Esophagus (tissue), 2 donors: ENCODE results near the gene NKPD1. TPM values are rescaled to one million over a fixed set of nuclear protein-coding genes. Genes with fewer than 3 reads are reported as not detected.

Experiments
- H3K27ac ChIP-seq, 2 donors: one replicate each; pipeline ENCODE4 v1.5.1; 2013; ENCODE audit warnings: low read depth in 2 of 2, mild to moderate bottlenecking in 2 of 2, inconsistent platforms in 1 of 2, low read length in 1 of 2, moderate library complexity in 1 of 2
- H3K27me3 ChIP-seq, 2 donors: one replicate each; pipeline ENCODE4 v1.6.1; 2013; ENCODE audit warnings: low read length in 2 of 2, control low read depth in 1 of 2, mild to moderate bottlenecking in 1 of 2; ENCODE audit not compliant: insufficient read depth in 2 of 2, control insufficient read depth in 1 of 2
- H3K36me3 ChIP-seq, 2 donors: one replicate each; pipeline ENCODE4 v1.6.1; 2013; ENCODE audit warnings: low read length in 1 of 2; ENCODE audit not compliant: control insufficient read depth in 2 of 2, insufficient read depth in 2 of 2
- H3K4me1 ChIP-seq, 2 donors: one replicate each; pipeline ENCODE4 v1.6.1; 2013; ENCODE audit warnings: low read length in 1 of 2; ENCODE audit not compliant: control insufficient read depth in 2 of 2, insufficient read depth in 2 of 2
- H3K4me3 ChIP-seq, 2 donors: one replicate each; pipeline ENCODE4 v1.5.1; 2013; ENCODE audit warnings: low read length in 2 of 2, mild to moderate bottlenecking in 2 of 2, low read depth in 1 of 2, moderate library complexity in 1 of 2
- H3K9me3 ChIP-seq, 2 donors: one replicate each; pipeline ENCODE4 v1.6.1; 2013; ENCODE audit warnings: mild to moderate bottlenecking in 2 of 2, low read depth in 1 of 2, low read length in 1 of 2, moderate library complexity in 1 of 2; ENCODE audit not compliant: control insufficient read depth in 2 of 2, insufficient read depth in 1 of 2
- WGBS, 2 donors: extraction: QIAGEN DNeasy Blood & Tissue Kit; methylation state at CpG; one replicate each; pipeline ENCODE4 v1.1.7; 2013; 5-methylcytosine and 5-hydroxymethylcytosine counted together
- polyA plus RNA-seq, 2 donors: library from polyadenylated mRNA; stranded (reverse); fragments of 200-250 nt; gene quantifications; one replicate each; pipeline ENCODE4 v1.2.3, GENCODE V29; 2013
- donor health status: healthy with polysubstance abuse.
- donor health status: Bipolar disorder and iron deficiency.

The NKPD1 gene
- polyA plus RNA-seq, 2 donors: 0.61 to 1.3 TPM

DNA sequence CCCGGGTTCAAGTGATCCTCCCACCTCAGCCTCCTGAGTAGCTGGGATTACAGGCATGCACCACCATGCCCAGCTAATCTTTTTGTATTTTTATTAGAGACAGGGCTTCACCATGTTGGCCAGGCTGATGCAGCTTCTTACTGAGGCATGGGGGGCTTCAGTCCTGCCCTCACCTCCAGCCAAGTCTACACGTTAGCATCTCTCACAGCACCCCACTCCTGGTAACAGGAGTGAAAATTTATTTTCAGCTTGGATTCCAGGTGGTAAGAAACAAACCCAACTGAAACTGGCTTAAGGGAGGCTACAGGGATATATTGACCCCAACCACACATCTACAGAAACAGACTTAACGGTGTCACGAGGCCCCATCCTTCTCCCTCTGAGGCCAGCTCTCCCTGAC lies 10.6 kb downstream of the NKPD1 start:
- no peak overlapping the region for H3K27ac ChIP-seq
- peaks cover 16 to 36% of the 10 kb centered on the region in 2 donors for H3K4me1 ChIP-seq
- peaks cover 0 to 3% of the 10 kb centered on the region in 2 donors for H3K9me3 ChIP-seq
- no peak overlapping the region for H3K4me3 ChIP-seq
- WGBS, 2 donors: 88 to 92% methylated on average over 4 of the region's 4 CpGs
- peaks cover 4 to 22% of the 10 kb centered on the region in 2 donors for H3K36me3 ChIP-seq
- H3K27me3 ChIP-seq: no peaks in the 10 kb centered on the region

DNA sequence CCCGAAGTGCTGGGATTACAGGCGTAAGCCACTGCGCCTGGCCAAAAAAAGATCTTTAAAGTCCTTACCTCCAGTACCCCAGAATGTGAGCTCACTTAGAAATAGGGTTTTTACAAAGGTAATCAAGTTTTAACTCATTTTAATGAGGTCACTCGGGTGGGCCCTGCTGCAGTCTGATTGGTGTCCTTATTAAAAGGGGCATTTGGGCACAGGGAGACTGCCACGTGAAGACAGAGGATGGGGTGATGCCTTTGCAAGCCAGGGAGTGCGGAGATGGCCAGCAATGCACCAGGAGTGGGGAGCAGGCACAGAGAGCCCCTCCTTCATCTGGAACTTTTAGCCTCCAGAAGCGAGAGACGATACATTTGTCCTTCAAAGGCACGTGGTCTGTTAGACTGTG lies 11.7 kb downstream of the NKPD1 start:
- WGBS, 2 donors: 83 to 85% methylated on average over 9 of the region's 9 CpGs
- peaks cover 16 to 32% of the 10 kb centered on the region in 2 donors for H3K4me1 ChIP-seq

DNA sequence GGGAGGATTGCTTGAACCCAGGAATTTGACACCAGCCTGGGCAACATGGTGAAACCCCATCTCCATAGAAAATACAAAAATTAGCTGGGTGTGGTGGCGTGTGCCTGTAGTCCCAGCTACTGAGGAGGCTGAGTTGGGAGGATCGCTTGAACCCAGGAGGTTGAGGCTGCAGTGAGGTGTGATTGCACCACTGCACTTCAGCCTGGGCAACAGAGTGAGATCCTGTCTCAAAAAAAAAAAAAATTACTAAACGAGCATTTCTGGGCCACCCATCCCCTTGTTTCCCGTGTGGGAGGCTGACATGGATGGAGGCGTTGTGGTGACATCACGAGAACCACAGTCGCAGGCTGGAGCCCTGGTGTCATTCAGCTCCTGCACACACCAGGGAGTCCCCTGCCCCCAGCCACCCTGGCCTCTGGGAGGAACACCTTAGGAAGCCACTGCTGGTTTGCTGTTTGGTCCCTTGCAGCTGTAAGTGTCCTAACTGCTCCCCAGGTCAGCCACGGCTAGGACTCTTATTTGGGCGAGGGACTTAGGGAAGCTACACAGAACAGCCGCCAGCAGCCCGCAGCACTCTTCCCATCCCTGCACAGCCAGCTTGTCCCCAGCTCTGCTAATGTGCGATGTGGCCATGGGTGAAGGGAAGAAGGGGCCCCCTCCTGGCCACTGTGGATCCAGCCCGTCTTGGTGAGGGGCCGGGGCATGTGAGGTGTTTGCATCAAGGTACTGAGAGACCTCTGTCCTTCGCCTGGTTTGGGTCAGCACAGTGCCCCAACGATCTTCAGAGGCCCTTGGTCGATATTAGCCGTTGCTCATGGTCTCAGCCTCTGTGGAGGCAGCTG lies 12.7 kb downstream of the NKPD1 start:
- H3K4me1 ChIP-seq: peaks cover 8 to 26% of the 10 kb centered on the region in 2 donors
- WGBS, 2 donors: 81 to 85% methylated on average over 18 of the region's 18 CpGs
- no peak overlapping the region for H3K27ac ChIP-seq
- no peaks in the 10 kb centered on the region for H3K27me3 ChIP-seq
- H3K9me3 ChIP-seq: peaks cover 0 to 5% of the 10 kb centered on the region in 2 donors
- no peak overlapping the region for H3K4me3 ChIP-seq
- H3K36me3 ChIP-seq: peaks cover 8 to 33% of the 10 kb centered on the region in 2 donors

More for the DNA sequence above, 11.7 kb downstream of the NKPD1 start:
- Histone ChIP-seq H3K27ac (no peak overlapping the region), H3K36me3 (peaks cover 8 to 28% of the 10 kb centered on the region in 2 donors), H3K27me3 (no peaks in the 10 kb centered on the region), H3K4me3 (no peak overlapping the region), H3K9me3 (peaks cover 0 to 3% of the 10 kb centered on the region in 2 donors)

DNA sequence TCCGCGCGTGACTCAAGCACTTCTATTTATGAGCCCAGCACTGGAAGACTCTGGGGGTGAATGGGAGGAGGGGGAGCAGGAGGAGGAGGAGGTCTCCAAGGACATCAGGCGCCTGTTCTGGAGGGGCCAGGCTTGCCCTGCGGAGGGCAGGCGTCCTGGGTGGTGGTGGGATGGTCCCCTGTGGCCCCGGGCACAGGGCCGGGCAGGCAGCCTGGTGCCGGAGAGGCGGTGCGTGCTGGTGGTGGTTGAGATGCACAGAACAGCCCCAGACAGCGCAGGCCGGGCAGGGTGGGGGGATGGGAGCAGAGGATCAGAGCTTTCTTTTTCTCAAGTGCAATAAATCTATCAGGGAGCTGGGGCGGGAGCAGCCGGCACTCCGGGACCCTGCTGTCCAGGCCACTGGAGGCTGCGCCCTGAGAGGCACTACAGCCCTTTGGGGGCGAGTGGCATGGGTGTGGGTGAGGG lies 14.0 kb downstream of the NKPD1 start:
- Histone ChIP-seq H3K4me1 (peaks cover 2 to 13% of the 10 kb centered on the region in 2 donors), H3K36me3 (peaks cover 8 to 46% of the 10 kb centered on the region in 2 donors), H3K27me3 (no peaks in the 10 kb centered on the region), H3K27ac (no peak overlapping the region), H3K9me3 (peaks cover 0 to 2% of the 10 kb centered on the region in 2 donors), H3K4me3 (no peak overlapping the region)
- 89% methylated on average over 16 to 18 of the region's 18 CpGs for WGBS, 2 donors

DNA sequence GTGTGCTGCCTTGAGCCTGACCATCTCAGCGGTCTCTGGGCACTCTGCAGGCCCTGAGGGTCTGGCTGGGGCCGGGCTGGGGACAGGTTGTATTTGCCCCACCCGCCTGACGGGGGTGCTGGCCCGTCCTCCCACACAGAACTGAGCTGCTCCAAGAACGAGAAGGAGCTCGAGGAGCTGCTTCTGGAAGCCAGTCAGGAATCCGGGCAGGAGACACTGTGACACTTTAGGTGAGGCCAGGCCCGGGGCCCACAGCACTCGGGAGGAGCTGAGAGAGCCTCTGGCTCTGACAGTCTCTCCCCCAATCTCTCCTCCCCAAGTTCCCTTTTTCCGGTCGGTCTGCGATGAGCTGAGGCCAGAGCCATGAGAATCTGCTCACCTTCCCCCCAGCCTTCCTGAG lies 14.5 kb downstream of the NKPD1 start:
- Histone ChIP-seq H3K36me3 (peaks cover 8 to 51% of the 10 kb centered on the region in 2 donors), H3K27me3 (no peaks in the 10 kb centered on the region), H3K9me3 (peaks cover 0 to 2% of the 10 kb centered on the region in 2 donors), H3K4me3 (no peak overlapping the region), H3K27ac (no peak overlapping the region), H3K4me1 (peaks cover 0 to 8% of the 10 kb centered on the region in 2 donors)
- WGBS, 2 donors: 72 to 82% methylated on average over 13 of the region's 13 CpGs

DNA sequence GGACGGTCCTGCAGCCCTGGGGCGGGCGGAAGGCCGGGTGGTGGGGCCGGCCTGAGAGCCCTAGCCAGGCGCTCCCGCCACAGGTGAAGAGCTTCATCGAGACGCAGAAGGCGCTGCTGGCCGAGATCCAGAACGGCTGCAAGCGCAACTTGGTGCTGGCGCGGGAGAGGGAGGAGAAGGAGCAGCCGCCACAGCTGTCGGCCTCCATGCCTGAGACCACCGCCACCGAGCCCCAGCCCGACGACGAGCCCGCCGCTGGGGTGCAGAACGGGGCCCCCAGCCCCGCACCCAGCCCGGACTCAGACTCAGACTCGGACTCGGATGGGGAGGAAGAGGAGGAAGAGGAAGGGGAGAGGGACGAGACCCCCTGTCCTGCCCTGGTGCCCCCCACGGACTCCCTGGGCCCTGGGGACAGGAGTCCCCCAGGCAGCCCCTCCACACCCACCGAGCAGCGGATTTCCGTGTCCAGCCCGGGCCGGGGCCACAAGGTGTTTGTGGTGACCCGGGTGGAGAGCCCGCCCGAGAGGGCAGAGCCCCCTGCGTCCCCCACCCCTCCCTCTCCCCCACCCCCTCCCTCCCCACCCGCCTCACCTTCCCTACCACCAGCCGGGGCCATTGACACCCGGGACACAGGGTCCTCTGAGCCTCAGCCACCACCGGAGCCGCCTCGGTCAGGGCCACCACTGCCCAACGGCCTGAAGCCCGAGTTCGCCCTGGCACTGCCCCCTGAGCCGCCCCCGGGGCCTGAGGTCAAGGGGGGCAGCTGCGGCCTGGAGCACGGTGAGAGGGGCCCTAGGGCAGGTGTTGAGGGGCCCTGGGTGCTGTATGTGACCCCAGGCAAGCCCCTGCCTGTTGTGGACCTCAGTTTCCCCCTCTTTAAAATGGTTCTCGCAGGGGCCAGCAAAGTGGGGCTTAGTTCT lies 15.3 kb downstream of the NKPD1 start:
- H3K27me3 ChIP-seq: no peaks in the 10 kb centered on the region
- H3K4me3 ChIP-seq: no peak overlapping the region
- H3K9me3 ChIP-seq: peaks cover 0 to 2% of the 10 kb centered on the region in 2 donors
- peaks cover 0 to 5% of the 10 kb centered on the region in 2 donors for H3K4me1 ChIP-seq
- 93 to 98% methylated on average over 35 to 54 of the region's 54 CpGs for WGBS, 2 donors
- no peak overlapping the region for H3K27ac ChIP-seq
- peaks cover 8 to 57% of the 10 kb centered on the region in 2 donors for H3K36me3 ChIP-seq

DNA sequence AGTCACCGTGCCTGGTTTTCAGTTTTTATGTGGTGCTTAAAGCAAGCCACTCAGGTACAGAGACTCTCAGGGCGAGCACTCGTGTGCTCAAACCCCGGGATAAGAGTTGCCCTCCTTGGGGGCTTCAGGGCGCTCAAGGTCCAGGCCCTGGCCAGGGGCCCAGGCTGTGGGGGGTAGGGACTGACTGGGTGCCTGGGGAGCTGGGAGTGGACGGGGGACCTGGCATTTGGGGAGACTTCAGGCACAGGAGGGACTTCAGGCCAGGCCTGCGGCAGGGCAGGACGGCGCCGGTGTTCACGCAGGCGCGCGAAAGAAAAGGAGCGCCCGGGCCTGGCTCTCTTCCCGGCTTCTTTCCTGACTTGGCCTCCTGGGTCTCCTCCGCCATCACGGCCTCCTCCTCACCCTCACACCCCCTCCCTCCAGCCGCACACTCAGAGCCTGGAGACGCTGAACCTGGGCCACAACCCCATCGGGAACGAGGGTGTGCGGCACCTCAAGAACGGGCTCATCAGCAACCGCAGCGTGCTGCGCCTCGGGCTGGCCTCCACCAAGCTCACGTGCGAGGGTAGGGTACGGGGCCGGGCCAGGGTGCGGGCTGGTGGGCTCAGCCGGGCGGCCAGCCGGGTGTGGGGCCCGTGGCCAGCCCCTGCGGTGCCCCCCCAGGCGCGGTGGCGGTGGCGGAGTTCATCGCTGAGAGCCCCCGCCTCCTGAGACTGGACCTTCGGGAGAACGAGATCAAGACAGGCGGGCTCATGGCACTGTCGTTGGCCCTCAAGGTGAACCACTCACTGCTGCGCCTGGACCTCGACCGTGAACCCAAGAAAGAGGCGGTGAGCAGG lies 16.1 kb downstream of the NKPD1 start:
- Histone ChIP-seq H3K4me1 (peaks cover 0 to 5% of the 10 kb centered on the region in 2 donors), H3K9me3 (peaks cover 0 to 2% of the 10 kb centered on the region in 2 donors), H3K4me3 (no peak overlapping the region), H3K36me3 (peaks cover 8 to 58% of the 10 kb centered on the region in 2 donors), H3K27ac (no peak overlapping the region), H3K27me3 (no peaks in the 10 kb centered on the region)
- 96 to 97% methylated on average over 48 to 53 of the region's 53 CpGs for WGBS, 2 donors

DNA sequence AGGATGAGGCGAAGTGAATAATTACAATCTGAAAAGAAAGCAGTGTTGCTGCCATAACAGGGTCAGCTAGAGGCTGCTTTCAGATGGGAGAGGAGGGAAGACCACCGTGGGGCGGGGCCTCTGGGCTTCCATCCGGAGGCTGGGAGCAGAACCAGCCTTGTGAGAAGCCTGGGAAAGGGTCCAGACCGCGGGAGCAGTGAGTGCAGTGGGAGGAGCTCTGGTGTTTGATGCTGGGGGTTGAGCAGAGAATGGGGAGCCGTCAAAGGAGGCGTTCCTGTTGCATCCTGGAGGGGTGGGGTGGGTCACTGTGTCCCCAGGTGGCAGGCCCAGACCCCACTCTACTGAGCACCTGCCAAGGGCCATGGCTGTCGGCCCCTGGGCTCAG lies 18.1 kb downstream of the NKPD1 start:
- WGBS, 2 donors: 67 to 73% methylated on average over 9 of the region's 9 CpGs
- peaks cover 0 to 5% of the 10 kb centered on the region in 2 donors for H3K4me1 ChIP-seq
- H3K36me3 ChIP-seq: peaks cover 8 to 53% of the 10 kb centered on the region in 2 donors
- H3K9me3 ChIP-seq: peaks cover 0 to 2% of the 10 kb centered on the region in 2 donors
- no peak overlapping the region for H3K4me3 ChIP-seq
- H3K27me3 ChIP-seq: no peaks in the 10 kb centered on the region
- no peak overlapping the region for H3K27ac ChIP-seq
